GM18951 (cell line): ENCODE measurements around the gene SLC25A11.
A peak's percentile ranks its signal among the peaks of the same experiment; 100 is the strongest.

Experiments
- POLR2A ChIP-seq: IDR thresholded peaks from 4 replicates; pipeline ENCODE4 v1.6.1; 2011; ENCODE audit warnings: mild to moderate bottlenecking; ENCODE audit not compliant: insufficient read length, insufficient read depth; ENCODE audit errors: extremely low read depth
- in situ Hi-C: fragments of 300-500 bp; cut with MboI; formaldehyde crosslinking; loops from one replicate; pipeline ENCODE4 v1.12.0; 2022; ENCODE audit warnings: low sequenced_read_pairs, mixed read lengths, inconsistent platforms; ENCODE audit not compliant: unreplicated experiment

SLC25A11 gene

DNA sequence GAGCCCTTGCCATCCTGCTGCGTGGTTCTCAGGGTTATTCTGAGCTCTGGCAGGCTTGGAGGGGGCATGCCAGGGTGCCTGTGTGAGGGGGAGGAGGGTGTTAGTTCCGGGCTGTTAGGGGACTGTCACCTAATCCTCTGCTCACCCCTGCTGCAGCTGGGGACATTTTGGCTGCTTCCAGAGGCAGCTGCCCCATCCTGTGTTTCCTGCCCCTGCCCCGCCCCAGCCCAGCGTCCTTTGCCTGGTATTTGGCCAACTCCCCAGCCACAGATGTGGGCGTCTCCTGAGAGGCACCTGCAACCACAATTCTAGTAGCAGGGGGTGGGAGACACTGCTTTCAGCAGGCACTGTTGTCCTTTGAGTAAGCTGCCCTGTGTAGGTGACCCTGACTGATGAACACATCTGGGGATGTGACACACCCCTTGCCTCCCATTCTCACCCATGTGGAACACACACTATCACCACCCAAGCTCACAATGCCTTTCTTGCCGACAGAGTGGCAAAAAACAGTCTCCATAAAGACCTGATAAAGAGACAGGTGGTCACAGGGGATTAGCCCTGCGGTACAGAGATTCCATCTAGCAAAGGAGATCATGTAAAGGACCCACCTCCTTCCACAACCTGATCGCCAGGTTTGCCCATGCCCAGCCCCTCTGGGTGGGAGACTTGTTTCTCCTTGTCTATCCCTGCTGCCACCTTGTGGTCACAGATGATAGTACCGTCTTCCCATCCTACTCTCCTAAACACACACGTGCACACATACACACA, 36.6 kb downstream of the SLC25A11 start, which contains the start of gene CHRNE:
Gene CHRNE, minus strand, starts transcription at position 48 of the 768 bp plus-strand sequence. Its CDS starts 35 bp downstream, at position 13.
- in situ Hi-C loops = no loop called here
- TF ChIP-seq POLR2A = no peak

- TF ChIP-seq POLR2A = no peak
- in situ Hi-C loops = no loop called here
Observed at GRCh38 chr17:4902540-4902939, 37.3 kb downstream of the SLC25A11 start.

GRCh38 chr17:4901648-4902344, 38.0 kb downstream of the SLC25A11 start:
- TF ChIP-seq POLR2A = no peak
- in situ Hi-C loops = no loop called here

DNA sequence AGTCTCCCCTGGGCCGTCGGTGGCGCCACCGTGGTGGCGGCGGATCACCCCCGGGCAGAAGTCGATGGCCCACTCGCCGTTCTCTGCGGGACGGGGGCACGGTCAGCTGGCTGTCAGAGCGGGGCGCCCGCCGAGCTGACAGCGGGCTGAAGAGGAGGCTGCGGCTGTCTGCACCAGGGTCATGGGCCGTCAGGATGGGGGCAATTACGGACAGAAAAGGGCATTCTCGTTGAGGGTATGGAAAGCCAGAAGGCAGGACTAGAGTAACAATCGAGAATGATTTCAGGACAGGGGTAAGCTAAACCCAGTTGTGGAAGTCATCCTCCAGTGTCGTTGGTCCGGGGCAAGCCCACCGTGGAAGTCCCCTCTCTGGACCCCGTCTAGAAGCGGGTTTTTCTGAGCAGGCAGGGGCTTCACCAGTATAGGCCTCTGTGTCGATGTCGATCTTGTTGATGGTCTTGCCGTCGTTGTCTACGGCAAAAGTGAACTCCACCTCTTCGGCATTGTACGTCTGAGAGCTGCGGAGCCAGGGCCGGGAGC, 38.7 kb downstream of the SLC25A11 start:
- in situ Hi-C loops = no loop called here
- no peak for TF ChIP-seq POLR2A

- in situ Hi-C loops = no loop called here
- no peak for TF ChIP-seq POLR2A
Observed at GRCh38 chr17:4900231-4901107, 39.4 kb downstream of the SLC25A11 start.

GRCh38 chr17:4899341-4900230, 40.3 kb downstream of the SLC25A11 start, which contains the start of gene C17orf107:
C17orf107 (plus strand) TSS chr17:4899536; CDS start chr17:4899763, 227 bp downstream.
- in situ Hi-C loops = loop anchor here (25.0 kb wide), 1 partner anchor 337 kb away; the partner anchor contains the start of genes GGT6 and MYBBP1A
- TF ChIP-seq POLR2A = peak; percentile 8

DNA sequence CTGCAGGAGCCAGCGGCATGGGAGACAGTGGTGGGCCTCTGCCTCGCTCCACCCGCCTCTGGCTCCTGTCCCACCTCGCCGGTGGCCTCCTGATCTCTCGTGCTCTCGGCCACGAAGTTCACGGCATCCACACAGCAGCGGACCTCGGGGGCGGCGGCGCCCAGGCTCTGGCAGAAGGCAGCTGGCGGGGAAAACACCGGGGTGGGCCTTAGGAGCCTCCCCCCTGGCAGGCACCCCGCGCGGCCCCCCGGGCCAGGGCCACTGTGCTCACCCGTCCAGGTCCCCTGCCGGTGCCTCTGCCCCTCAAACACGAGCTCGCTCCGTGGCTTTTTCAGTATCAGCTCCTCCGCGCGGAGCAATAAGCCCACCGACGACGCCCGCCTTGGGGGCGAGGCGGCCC, 40.9 kb downstream of the SLC25A11 start:
- TF ChIP-seq POLR2A = no peak
- in situ Hi-C loops = loop anchor here (25.0 kb wide), 1 partner anchor 337 kb away; the partner anchor contains the start of genes GGT6 and MYBBP1A

DNA sequence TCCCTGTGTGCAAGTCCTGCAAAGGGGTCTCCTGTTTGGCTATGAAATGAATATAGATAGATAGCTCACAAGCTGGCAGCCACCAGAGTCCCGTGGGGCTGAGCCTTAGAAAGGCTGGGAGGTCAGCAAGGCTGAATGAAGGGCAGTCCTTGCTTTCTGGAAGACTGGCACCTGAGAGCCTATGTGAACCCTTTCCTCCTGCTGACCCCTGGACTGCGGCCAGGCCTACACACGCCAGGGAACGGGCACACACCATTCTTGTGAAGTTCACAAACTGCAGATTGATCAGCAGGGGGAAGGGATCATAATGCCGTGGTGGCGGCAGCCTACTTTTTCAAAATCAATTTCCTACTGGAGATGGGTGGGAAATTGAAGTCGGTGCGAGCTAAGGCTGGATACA, 41.5 kb downstream of the SLC25A11 start:
- TF ChIP-seq POLR2A = no peak
- in situ Hi-C loops = loop anchor here (25.0 kb wide), 1 partner anchor 336 kb away; the partner anchor contains the start of genes GGT6 and MYBBP1A

GRCh38 chr17:4897785-4898184, 42.1 kb downstream of the SLC25A11 start:
- no peak for TF ChIP-seq POLR2A
- in situ Hi-C loops = loop anchor here (25.0 kb wide), 1 partner anchor 335 kb away; the partner anchor contains the start of genes GGT6 and MYBBP1A

GRCh38 chr17:4897198-4897687, 42.6 kb downstream of the SLC25A11 start:
- in situ Hi-C loops = loop anchor here (25.0 kb wide), 1 partner anchor 335 kb away; the partner anchor contains the start of genes GGT6 and MYBBP1A
- no peak for TF ChIP-seq POLR2A
